Fibroblast of lung (primary cell): ENCODE results near the gene GLA. TPM values are rescaled to one million over a fixed set of nuclear protein-coding genes. Genes with fewer than 3 reads are reported as not detected.
A peak's percentile ranks its signal among the peaks of the same experiment; 100 is the strongest.

Experiments
- DNase-seq, 2 donors: peaks; one replicate each; pipeline versions ENCODE4 v3.0.0 to v3.0.0-alpha.2; 2010; ENCODE audit warnings: low read depth in 2 of 2
- H2AFZ ChIP-seq: 2 replicates; pipeline ENCODE4 v1.5.1; 2012; ENCODE audit warnings: low read length, control low read depth, inconsistent platforms
- H3K27ac ChIP-seq: 2 replicates; pipeline ENCODE4 v1.5.1; 2011; ENCODE audit warnings: low read length, control low read depth; ENCODE audit not compliant: insufficient read depth
- H3K27me3 ChIP-seq: 2 replicates; pipeline ENCODE4 v1.5.1; 2011; ENCODE audit warnings: mild to moderate bottlenecking, low read length; ENCODE audit not compliant: control insufficient read depth, insufficient read depth
- H3K36me3 ChIP-seq: 2 replicates; pipeline ENCODE4 v1.5.1; 2011; ENCODE audit warnings: low read length; ENCODE audit not compliant: control insufficient read depth, insufficient read depth
- H3K4me1 ChIP-seq: 2 replicates; pipeline ENCODE4 v1.5.1; 2011; ENCODE audit warnings: low read length; ENCODE audit not compliant: control insufficient read depth, insufficient read depth; ENCODE audit errors: extremely low read depth
- H3K4me2 ChIP-seq: 2 replicates; pipeline ENCODE4 v1.5.1; 2011; ENCODE audit warnings: low read length, control low read depth; ENCODE audit not compliant: insufficient read depth; ENCODE audit errors: extremely low read depth
- H3K4me3 ChIP-seq, 4 experiments: fragments of 200-600 bp in 1 of 4; sonication (generic) in 1 of 4; replicated peaks in 1 of 4; 2 replicates each; pipeline ENCODE4 v1.5.1; 2011 to 2016; ENCODE audit warnings: low read length in 4 of 4, low read depth in 3 of 4, mild to moderate bottlenecking in 3 of 4, control low read depth in 2 of 4, inconsistent platforms in 1 of 4, mixed read lengths in 1 of 4; ENCODE audit not compliant: insufficient read depth in 1 of 4; ENCODE audit errors: control extremely low read depth in 1 of 4
- H3K79me2 ChIP-seq: 2 replicates; pipeline ENCODE4 v1.5.1; 2012; ENCODE audit warnings: mild to moderate bottlenecking, low read length, inconsistent platforms; ENCODE audit not compliant: control insufficient read depth, insufficient read depth
- H3K9ac ChIP-seq: 2 replicates; pipeline ENCODE4 v1.5.1; 2011; ENCODE audit warnings: mild to moderate bottlenecking, low read length, control low read depth; ENCODE audit not compliant: insufficient read depth
- H3K9me3 ChIP-seq: 2 replicates; pipeline ENCODE4 v1.5.1; 2012; ENCODE audit warnings: low read depth, low read length; ENCODE audit not compliant: control insufficient read depth, insufficient read depth
- H4K20me1 ChIP-seq: 2 replicates; pipeline ENCODE4 v1.5.1; 2011; ENCODE audit warnings: low read length; ENCODE audit not compliant: control insufficient read depth, insufficient read depth; ENCODE audit errors: extremely low read depth
- CTCF ChIP-seq, 2 donors: IDR thresholded peaks in 1 of 2; conservative IDR thresholded peaks in 1 of 2; 1 replicate in 1 of 2; 2 replicates in 1 of 2; pipeline ENCODE4 v1.5.1; 2011 to 2012; ENCODE audit warnings: low read length in 2 of 2, control low read depth in 1 of 2, inconsistent platforms in 1 of 2, low read depth in 1 of 2, mild to moderate bottlenecking in 1 of 2
- EZH2 ChIP-seq: IDR thresholded peaks from 2 replicates; pipeline ENCODE4 v1.5.1; 2012; ENCODE audit warnings: low read length, control low read depth, mild to moderate bottlenecking; ENCODE audit errors: missing control alignments
- polyA plus RNA-seq, 2 donors: library from polyadenylated mRNA; depleted of rRNA in 1 of 2; stranded (reverse) in 1 of 2; unstranded in 1 of 2; fragments of >200 nt; gene quantifications; 2 replicates each; pipeline ENCODE4 v1.2.1, GENCODE V29; 2011 to 2012; ENCODE audit warnings: missing spikeins in 1 of 2
- total RNA-seq: library from RNA; depleted of rRNA; stranded (reverse); fragments of >200 nt; gene quantifications from 2 replicates; pipeline ENCODE4 v1.2.1, GENCODE V29; 2014

Gene GLA
- total and polyA plus RNA-seq, 2 donors (not counting 1 experiment from before 2014, with no cell fraction given) = 19.3 to 23.1 TPM

GRCh38 chrX:101411984-101412383 lies 4.3 kb upstream of the GLA start:
- no peak overlapping the region for H3K4me2 ChIP-seq
- no peak overlapping the region for H2AFZ ChIP-seq
- no peak for TF ChIP-seq CTCF (conservative IDR thresholded peaks at IDR 0.05 in 1 of 2, IDR thresholded peaks at IDR 0.05 in 1 of 2; ENCODE audit: low read depth in 1 of 2, low read length in 2 of 2)
- no peak for TF ChIP-seq EZH2
- H3K79me2 ChIP-seq = peaks cover 46% of the 10 kb centered on the region
- H4K20me1 ChIP-seq = no peaks in the 10 kb centered on the region
- H3K4me1 ChIP-seq = no peaks in the 10 kb centered on the region
- H3K27me3 ChIP-seq = no peaks in the 10 kb centered on the region
- no peaks in the 10 kb centered on the region for H3K36me3 ChIP-seq
- H3K4me3 ChIP-seq = no peak overlapping the region
- H3K9ac ChIP-seq = no peak overlapping the region
- DNase-seq = no peak
- H3K27ac ChIP-seq = no peak overlapping the region
- H3K9me3 ChIP-seq = no peaks in the 10 kb centered on the region

DNA sequence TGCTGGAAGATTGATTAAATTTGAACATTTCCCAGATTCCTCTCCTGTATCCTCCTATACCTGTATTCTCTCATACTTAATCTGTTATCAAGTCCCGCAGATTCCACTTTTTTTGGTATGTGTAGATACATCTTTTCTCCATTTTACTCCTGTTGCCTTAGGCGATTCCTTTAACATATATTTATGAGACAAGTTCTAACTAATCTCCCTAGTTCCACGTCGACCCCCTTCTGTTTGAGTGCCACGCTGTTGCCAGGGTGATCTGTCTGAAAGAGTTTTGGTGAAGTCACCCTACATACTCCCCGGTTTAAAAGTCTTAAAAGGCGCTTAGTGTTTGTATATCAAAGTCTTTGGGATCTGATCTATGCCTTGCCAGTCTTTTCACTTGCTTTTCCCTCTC lies 2.7 kb upstream of the GLA start:
- Histone ChIP-seq H4K20me1 (no peaks in the 10 kb centered on the region), H3K9me3 (no peaks in the 10 kb centered on the region), H3K4me3 (peak overlapping the region; percentile 26 to 96 (median 81)), H3K4me2 (peak overlapping the region; percentile 87), H3K79me2 (peaks cover 56% of the 10 kb centered on the region), H2AFZ (no peak overlapping the region), H3K4me1 (no peaks in the 10 kb centered on the region), H3K9ac (peak overlapping the region; percentile 42), H3K27me3 (no peaks in the 10 kb centered on the region), H3K36me3 (no peaks in the 10 kb centered on the region), H3K27ac (peak overlapping the region; percentile 38)
- TF ChIP-seq CTCF (conservative IDR thresholded peaks at IDR 0.05 in 1 of 2, IDR thresholded peaks at IDR 0.05 in 1 of 2; ENCODE audit: low read depth in 1 of 2, low read length in 2 of 2) (no peak), EZH2 (no peak)
- DNase-seq = peak in 1 of 2 donors; percentile 18

DNA sequence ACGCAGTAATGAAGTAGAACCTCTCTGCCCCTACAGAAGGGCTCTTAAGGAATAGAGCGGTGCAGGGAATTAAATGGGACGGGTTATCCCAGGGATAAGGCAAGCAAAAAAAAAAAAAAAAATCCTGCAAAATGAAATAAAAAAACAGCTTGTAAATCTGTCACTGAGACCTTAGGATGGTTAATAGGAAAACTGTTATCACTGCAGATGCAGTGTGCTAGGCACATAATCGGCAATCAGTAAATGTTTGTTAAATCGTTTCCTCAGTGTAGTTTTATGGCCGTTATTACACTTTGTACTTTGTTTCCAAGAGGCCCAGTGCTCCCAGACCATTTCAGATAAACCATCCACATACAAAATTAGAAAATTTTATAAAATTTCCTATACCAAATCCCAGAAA lies 1.3 kb upstream of the GLA start:
- Histone ChIP-seq H3K4me1 (no peaks in the 10 kb centered on the region), H3K36me3 (no peaks in the 10 kb centered on the region), H3K79me2 (peaks cover 56% of the 10 kb centered on the region), H3K4me2 (peak overlapping the region; percentile 87), H2AFZ (no peak overlapping the region), H3K27ac (peak overlapping the region; percentile 98), H3K27me3 (no peaks in the 10 kb centered on the region), H4K20me1 (no peaks in the 10 kb centered on the region), H3K9ac (peak overlapping the region; percentile 91), H3K4me3 (peak overlapping the region; percentile 75 to 96 (median 81)), H3K9me3 (no peaks in the 10 kb centered on the region)
- no peak for TF ChIP-seq CTCF (conservative IDR thresholded peaks at IDR 0.05 in 1 of 2, IDR thresholded peaks at IDR 0.05 in 1 of 2; ENCODE audit: low read depth in 1 of 2, low read length in 2 of 2)
- no peak for TF ChIP-seq EZH2
- no peak for DNase-seq
